ENCODE results near the gene KIF3A. TPM values are rescaled to one million over a fixed set of nuclear protein-coding genes. Genes with fewer than 3 reads are reported as not detected.

KIF3A gene
- polyA plus RNA-seq (2013, experiment 1 of 2) = 9.5 TPM
- polyA plus RNA-seq (2013, experiment 2 of 2) = 9.9 TPM

GRCh38 chr5:132736853-132737833 is at the start of gene KIF3A:
KIF3A (minus strand) TSS chr5:132737546; CDS start chr5:132737419, 127 bp downstream.
- H3K4me1 ChIP-seq (ENCODE audit: control insufficient read depth, insufficient read depth, low read length, poor library complexity, severe bottlenecking) = no peaks in the 10 kb centered on the region
- no peaks in the 10 kb centered on the region for H3K9me3 ChIP-seq (ENCODE audit: control insufficient read depth, low read length)
- 1% methylated on average over 59 to 72 of the region's 81 CpGs for WGBS, 2 experiments (ENCODE audit: insufficient coverage in 2 of 2)
- no peaks in the 10 kb centered on the region for H3K36me3 ChIP-seq (ENCODE audit: control insufficient read depth, insufficient read depth, low read length)
- peak within 1 kb of the TSS; percentile 76 for H3K4me3 ChIP-seq (ENCODE audit: extremely low read depth, insufficient read depth, low read length, poor library complexity, severe bottlenecking)
- H3K27ac ChIP-seq (ENCODE audit: low read depth, low read length, severe bottlenecking) = no peak within 1 kb of the TSS

GRCh38 chr5:132787076-132787475 is 49.7 kb upstream of the KIF3A start:
- 90 to 100% methylated on average over 1 of the region's 1 CpG for WGBS, 2 experiments (ENCODE audit: insufficient coverage in 2 of 2)

GRCh38 chr5:132785864-132786263 is 48.5 kb upstream of the KIF3A start:
- H3K4me3 ChIP-seq (ENCODE audit: extremely low read depth, insufficient read depth, low read length, poor library complexity, severe bottlenecking) = no peak overlapping the region
- H3K36me3 ChIP-seq (ENCODE audit: control insufficient read depth, insufficient read depth, low read length) = no peaks in the 10 kb centered on the region
- peaks cover 25% of the 10 kb centered on the region for H3K4me1 ChIP-seq (ENCODE audit: control insufficient read depth, insufficient read depth, low read length, poor library complexity, severe bottlenecking)
- WGBS, 2 experiments (ENCODE audit: insufficient coverage in 2 of 2) = 94 to 100% methylated on average over 2 of the region's 4 CpGs
- H3K27ac ChIP-seq (ENCODE audit: low read depth, low read length, severe bottlenecking) = no peak overlapping the region
- no peaks in the 10 kb centered on the region for H3K9me3 ChIP-seq (ENCODE audit: control insufficient read depth, low read length)

More at GRCh38 chr5:132787076-132787475, 49.7 kb upstream of the KIF3A start:
- H3K9me3 ChIP-seq (ENCODE audit: control insufficient read depth, low read length) = no peaks in the 10 kb centered on the region
- peaks cover 21% of the 10 kb centered on the region for H3K4me1 ChIP-seq (ENCODE audit: control insufficient read depth, insufficient read depth, low read length, poor library complexity, severe bottlenecking)
- no peak overlapping the region for H3K27ac ChIP-seq (ENCODE audit: low read depth, low read length, severe bottlenecking)
- H3K4me3 ChIP-seq (ENCODE audit: extremely low read depth, insufficient read depth, low read length, poor library complexity, severe bottlenecking) = no peak overlapping the region
- no peaks in the 10 kb centered on the region for H3K36me3 ChIP-seq (ENCODE audit: control insufficient read depth, insufficient read depth, low read length)

GRCh38 chr5:132785365-132785764 is 48.0 kb upstream of the KIF3A start:
- Histone ChIP-seq H3K36me3 (ENCODE audit: control insufficient read depth, insufficient read depth, low read length) (no peaks in the 10 kb centered on the region), H3K4me3 (ENCODE audit: extremely low read depth, insufficient read depth, low read length, poor library complexity, severe bottlenecking) (no peak overlapping the region), H3K9me3 (ENCODE audit: control insufficient read depth, low read length) (no peaks in the 10 kb centered on the region), H3K27ac (ENCODE audit: low read depth, low read length, severe bottlenecking) (no peak overlapping the region), H3K4me1 (ENCODE audit: control insufficient read depth, insufficient read depth, low read length, poor library complexity, severe bottlenecking) (peaks cover 25% of the 10 kb centered on the region)
- 55 to 95% methylated on average over 2 to 4 of the region's 5 CpGs for WGBS, 2 experiments (ENCODE audit: insufficient coverage in 2 of 2)

GRCh38 chr5:132782101-132782500 is 44.8 kb upstream of the KIF3A start:
- Histone ChIP-seq H3K4me1 (ENCODE audit: control insufficient read depth, insufficient read depth, low read length, poor library complexity, severe bottlenecking) (peaks cover 23% of the 10 kb centered on the region), H3K36me3 (ENCODE audit: control insufficient read depth, insufficient read depth, low read length) (no peaks in the 10 kb centered on the region), H3K27ac (ENCODE audit: low read depth, low read length, severe bottlenecking) (no peak overlapping the region), H3K9me3 (ENCODE audit: control insufficient read depth, low read length) (no peaks in the 10 kb centered on the region), H3K4me3 (ENCODE audit: extremely low read depth, insufficient read depth, low read length, poor library complexity, severe bottlenecking) (no peak overlapping the region)
- 57 to 82% methylated on average over 2 to 4 of the region's 4 CpGs for WGBS, 2 experiments (ENCODE audit: insufficient coverage in 2 of 2)

GRCh38 chr5:132781029-132781428 is 43.7 kb upstream of the KIF3A start:
- no peak overlapping the region for H3K27ac ChIP-seq (ENCODE audit: low read depth, low read length, severe bottlenecking)
- whole genome bisulfite sequencing, 2 experiments (ENCODE audit: insufficient coverage in 2 of 2) = 94 to 100% methylated on average over 2 to 3 of the region's 4 CpGs
- no peaks in the 10 kb centered on the region for H3K36me3 ChIP-seq (ENCODE audit: control insufficient read depth, insufficient read depth, low read length)
- H3K9me3 ChIP-seq (ENCODE audit: control insufficient read depth, low read length) = no peaks in the 10 kb centered on the region
- no peak overlapping the region for H3K4me3 ChIP-seq (ENCODE audit: extremely low read depth, insufficient read depth, low read length, poor library complexity, severe bottlenecking)
- peaks cover 23% of the 10 kb centered on the region for H3K4me1 ChIP-seq (ENCODE audit: control insufficient read depth, insufficient read depth, low read length, poor library complexity, severe bottlenecking)

GRCh38 chr5:132780577-132780976 is 43.2 kb upstream of the KIF3A start:
- WGBS, 2 experiments (ENCODE audit: insufficient coverage in 2 of 2) = no CpG with 5 or more reads among the region's 1 CpG
- peaks cover 24% of the 10 kb centered on the region for H3K4me1 ChIP-seq (ENCODE audit: control insufficient read depth, insufficient read depth, low read length, poor library complexity, severe bottlenecking)
- H3K36me3 ChIP-seq (ENCODE audit: control insufficient read depth, insufficient read depth, low read length) = no peaks in the 10 kb centered on the region
- no peak overlapping the region for H3K27ac ChIP-seq (ENCODE audit: low read depth, low read length, severe bottlenecking)
- no peaks in the 10 kb centered on the region for H3K9me3 ChIP-seq (ENCODE audit: control insufficient read depth, low read length)
- no peak overlapping the region for H3K4me3 ChIP-seq (ENCODE audit: extremely low read depth, insufficient read depth, low read length, poor library complexity, severe bottlenecking)

- H3K4me1 ChIP-seq (ENCODE audit: control insufficient read depth, insufficient read depth, low read length, poor library complexity, severe bottlenecking) = peaks cover 20% of the 10 kb centered on the region
- WGBS, 2 experiments (ENCODE audit: insufficient coverage in 2 of 2) = 93 to 94% methylated on average over 2 of the region's 3 CpGs
Measured at GRCh38 chr5:132779961-132780360, 42.6 kb upstream of the KIF3A start.

GRCh38 chr5:132778856-132779255 is 41.5 kb upstream of the KIF3A start:
- H3K27ac ChIP-seq (ENCODE audit: low read depth, low read length, severe bottlenecking) = no peak overlapping the region
- H3K9me3 ChIP-seq (ENCODE audit: control insufficient read depth, low read length) = no peaks in the 10 kb centered on the region
- WGBS, 2 experiments (ENCODE audit: insufficient coverage in 2 of 2) = 89 to 100% methylated on average over 3 to 4 of the region's 5 CpGs
- H3K36me3 ChIP-seq (ENCODE audit: control insufficient read depth, insufficient read depth, low read length) = no peaks in the 10 kb centered on the region
- peaks cover 20% of the 10 kb centered on the region for H3K4me1 ChIP-seq (ENCODE audit: control insufficient read depth, insufficient read depth, low read length, poor library complexity, severe bottlenecking)
- H3K4me3 ChIP-seq (ENCODE audit: extremely low read depth, insufficient read depth, low read length, poor library complexity, severe bottlenecking) = no peak overlapping the region

More at GRCh38 chr5:132779961-132780360, 42.6 kb upstream of the KIF3A start:
- no peak overlapping the region for H3K4me3 ChIP-seq (ENCODE audit: extremely low read depth, insufficient read depth, low read length, poor library complexity, severe bottlenecking)
- no peaks in the 10 kb centered on the region for H3K9me3 ChIP-seq (ENCODE audit: control insufficient read depth, low read length)
- no peak overlapping the region for H3K27ac ChIP-seq (ENCODE audit: low read depth, low read length, severe bottlenecking)
- no peaks in the 10 kb centered on the region for H3K36me3 ChIP-seq (ENCODE audit: control insufficient read depth, insufficient read depth, low read length)

- H3K27ac ChIP-seq (ENCODE audit: low read depth, low read length, severe bottlenecking) = no peak overlapping the region
- peaks cover 16% of the 10 kb centered on the region for H3K4me1 ChIP-seq (ENCODE audit: control insufficient read depth, insufficient read depth, low read length, poor library complexity, severe bottlenecking)
- 81 to 87% methylated on average over 3 of the region's 4 CpGs for WGBS, 2 experiments (ENCODE audit: insufficient coverage in 2 of 2)
- H3K9me3 ChIP-seq (ENCODE audit: control insufficient read depth, low read length) = no peaks in the 10 kb centered on the region
- H3K4me3 ChIP-seq (ENCODE audit: extremely low read depth, insufficient read depth, low read length, poor library complexity, severe bottlenecking) = no peak overlapping the region
- no peaks in the 10 kb centered on the region for H3K36me3 ChIP-seq (ENCODE audit: control insufficient read depth, insufficient read depth, low read length)
Measured at GRCh38 chr5:132778129-132778528, 40.8 kb upstream of the KIF3A start.
